Measurements from ENCODE around the gene FNBP1. TPM values are rescaled to one million over a fixed set of nuclear protein-coding genes. Genes with fewer than 3 reads are reported as not detected.
A peak's percentile ranks its signal among the peaks of the same experiment; 100 is the strongest.

The FNBP1 gene
- total RNA-seq, 1 donor from 2014 or later, result 34.9 TPM

GRCh38 chr9:129875181-129875611, 167.8 kb downstream of the FNBP1 start:
- Mint-ChIP-seq H3K27me3 (ENCODE audit: insufficient read depth, low read depth) (peaks cover 2% of the 10 kb centered on the region), H3K27ac (no peak overlapping the region)
- no peaks in the 10 kb centered on the region for H3K36me3 ChIP-seq

GRCh38 chr9:129874261-129875101, 168.5 kb downstream of the FNBP1 start:
- TF ChIP-seq CTCF (IDR thresholded peaks at IDR 0.05) (no peak), EZH2 (IDR thresholded peaks at IDR 0.05) (no peak), EZH2phosphoT487 (IDR thresholded peaks at IDR 0.05) (no peak)
- no peaks in the 10 kb centered on the region for H3K36me3 ChIP-seq
- Mint-ChIP-seq H3K4me3 (no peak overlapping the region), H3K36me3 (peaks cover 9% of the 10 kb centered on the region), H3K9me3 (no peaks in the 10 kb centered on the region), H3K27me3 (ENCODE audit: insufficient read depth, low read depth) (peaks cover 2% of the 10 kb centered on the region), H3K27ac (peak overlapping the region; percentile 51), H3K4me1 (peaks cover 7% of the 10 kb centered on the region)
- H2AFZ ChIP-seq (replicated peaks), result no peak overlapping the region
- H3K4me3 ChIP-seq, result no peak overlapping the region
- no peaks in the 10 kb centered on the region for H3K79me2 ChIP-seq (ENCODE audit: low read depth)
- H3K4me2 ChIP-seq, result no peak overlapping the region
- H4K20me1 ChIP-seq (ENCODE audit: low read depth), result no peaks in the 10 kb centered on the region
- no peak overlapping the region for H3K27ac ChIP-seq
- H3K4me1 ChIP-seq, result no peaks in the 10 kb centered on the region
- no peaks in the 10 kb centered on the region for H3K9me3 ChIP-seq (ENCODE audit: low read depth)
- no peak for DNase-seq (ENCODE audit: low spot score)
- H3K9ac ChIP-seq, result no peak overlapping the region
- no peaks in the 10 kb centered on the region for H3K27me3 ChIP-seq
- H3F3A ChIP-seq (ENCODE audit: low read depth), result no peaks in the 10 kb centered on the region

More at GRCh38 chr9:129875181-129875611, 167.8 kb downstream of the FNBP1 start:
- Histone ChIP-seq H3K27me3 (no peaks in the 10 kb centered on the region), H3K9ac (no peak overlapping the region), H4K20me1 (ENCODE audit: low read depth) (no peaks in the 10 kb centered on the region), H3K4me2 (no peak overlapping the region), H3K27ac (no peak overlapping the region), H3K9me3 (ENCODE audit: low read depth) (no peaks in the 10 kb centered on the region), H3F3A (ENCODE audit: low read depth) (no peaks in the 10 kb centered on the region), H3K4me3 (no peak overlapping the region), H3K79me2 (ENCODE audit: low read depth) (no peaks in the 10 kb centered on the region), H3K4me1 (no peaks in the 10 kb centered on the region), H2AFZ (replicated peaks) (no peak overlapping the region)
- TF ChIP-seq EZH2 (IDR thresholded peaks at IDR 0.05) (no peak), CTCF (IDR thresholded peaks at IDR 0.05) (peak; percentile 28), EZH2phosphoT487 (IDR thresholded peaks at IDR 0.05) (no peak)
- H3K9me3 Mint-ChIP-seq, result no peaks in the 10 kb centered on the region
- no peak overlapping the region for H3K4me3 Mint-ChIP-seq
- DNase-seq (ENCODE audit: low spot score), result no peak
- peaks cover 7% of the 10 kb centered on the region for H3K4me1 Mint-ChIP-seq
- peaks cover 10% of the 10 kb centered on the region for H3K36me3 Mint-ChIP-seq

- Histone ChIP-seq H3F3A (ENCODE audit: low read depth) (no peaks in the 10 kb centered on the region), H3K9me3 (ENCODE audit: low read depth) (no peaks in the 10 kb centered on the region), H3K4me2 (no peak overlapping the region), H2AFZ (replicated peaks) (no peak overlapping the region), H3K27ac (no peak overlapping the region), H3K4me3 (no peak overlapping the region), H3K36me3 (no peaks in the 10 kb centered on the region), H4K20me1 (ENCODE audit: low read depth) (no peaks in the 10 kb centered on the region), H3K4me1 (no peaks in the 10 kb centered on the region), H3K79me2 (ENCODE audit: low read depth) (no peaks in the 10 kb centered on the region), H3K9ac (no peak overlapping the region), H3K27me3 (no peaks in the 10 kb centered on the region)
- H3K27me3 Mint-ChIP-seq (ENCODE audit: insufficient read depth, low read depth), result peaks cover 2% of the 10 kb centered on the region
- no peaks in the 10 kb centered on the region for H3K9me3 Mint-ChIP-seq
- no peak for TF ChIP-seq EZH2 (IDR thresholded peaks at IDR 0.05)
- H3K36me3 Mint-ChIP-seq, result peaks cover 9% of the 10 kb centered on the region
- no peak for DNase-seq (ENCODE audit: low spot score)
- peak overlapping the region; percentile 90 for H3K27ac Mint-ChIP-seq
- H3K4me1 Mint-ChIP-seq, result peaks cover 7% of the 10 kb centered on the region
- H3K4me3 Mint-ChIP-seq, result no peak overlapping the region
Observed at GRCh38 chr9:129873563-129874190, 169.3 kb downstream of the FNBP1 start.
